Prostate gland (tissue), 2 donors: ENCODE data around the gene NDST3. TPM values are rescaled to one million over a fixed set of nuclear protein-coding genes. Genes with fewer than 3 reads are reported as not detected.

Experiments used
- DNase-seq: peaks from one replicate; pipeline ENCODE4 v3.0.0-alpha.2; 2019; ENCODE audit warnings: low spot score
- H3K27ac ChIP-seq, 2 donors: fragments of 200-600 bp; sonication (generic); 2 replicates each; pipeline ENCODE4 v1.5.1; 2017 to 2019
- H3K27me3 ChIP-seq: fragments of 200-600 bp; sonication (generic); replicated peaks from 2 replicates; pipeline ENCODE4 v1.5.1; 2019; ENCODE audit not compliant: insufficient read depth
- H3K36me3 ChIP-seq, 2 donors: fragments of 200-600 bp; sonication (generic); 1 replicate in 1 of 2; 2 replicates in 1 of 2; pipeline versions ENCODE4 v1.5.1 to v1.8.1; 2017 to 2019
- H3K4me1 ChIP-seq: fragments of 200-600 bp; sonication (generic); replicated peaks from 2 replicates; pipeline ENCODE4 v1.5.1; 2019
- H3K4me3 ChIP-seq, 2 donors: fragments of 200-600 bp; sonication (generic); 2 replicates each; pipeline ENCODE4 v1.5.1; 2017 to 2019
- H3K9me3 ChIP-seq: fragments of 200-600 bp; sonication (generic); 2 replicates; pipeline ENCODE4 v1.5.1; 2017
- CTCF ChIP-seq, 4 experiments: fragments of 200-600 bp in 2 of 4; fragments of 450-650 bp in 2 of 4; sonication (generic) in 2 of 4; IDR thresholded peaks; 1 replicate in 3 of 4; 2 replicates in 1 of 4; pipeline ENCODE4 v1.5.1; 2016 to 2019; ENCODE audit warnings: antibody characterized with exemption in 4 of 4, mild to moderate bottlenecking in 2 of 4, moderate library complexity in 2 of 4
- POLR2A ChIP-seq: fragments of 450-650 bp; IDR thresholded peaks from one replicate; pipeline ENCODE4 v1.6.1; 2016; ENCODE audit warnings: antibody characterized with exemption, mild to moderate bottlenecking
- POLR2AphosphoS5 ChIP-seq: sonication (generic); formaldehyde crosslinking; IDR thresholded peaks from one replicate; pipeline ENCODE4 v1.6.1; 2017; ENCODE audit warnings: antibody characterized with exemption
- WGBS: methylation state at CpG from one replicate; pipeline ENCODE4 v1.1.5; 2018; 5-methylcytosine and 5-hydroxymethylcytosine counted together
- intact Hi-C: fragments of 100-400 bp; cut with DNase I; formaldehyde crosslinking; loops from one replicate; pipeline ENCODE4 v1.14.2; 2022
- total RNA-seq, 2 donors: library from RNA; depleted of rRNA; stranded (reverse); fragments of >200 nt; gene quantifications; one replicate each; pipeline ENCODE4 v1.1.0, GENCODE V29; 2016

The NDST3 gene
- total RNA-seq, 2 donors from 2014 or later = 0.05 TPM; not detected in 1

GRCh38 chr4:118277243-118277642, 243.0 kb downstream of the NDST3 start:
- Histone ChIP-seq H3K4me1 (peaks cover 6% of the 10 kb centered on the region), H3K9me3 (no peaks in the 10 kb centered on the region), H3K27ac (peak overlapping the region; percentile 91 to 93), H3K4me3 (no peak overlapping the region), H3K27me3 (no peaks in the 10 kb centered on the region), H3K36me3 (no peaks in the 10 kb centered on the region)
- 86% methylated on average over 4 of the region's 4 CpGs for WGBS
- intact Hi-C loops = no loop called here
- TF ChIP-seq POLR2A = no peak
- TF ChIP-seq POLR2AphosphoS5 = no peak
- TF ChIP-seq CTCF (IDR thresholded peaks at IDR 0.05) = no peak
- DNase-seq = no peak

- Histone ChIP-seq H3K9me3 (no peaks in the 10 kb centered on the region), H3K36me3 (no peaks in the 10 kb centered on the region), H3K27me3 (no peaks in the 10 kb centered on the region), H3K27ac (peak overlapping the region; percentile 91 to 93), H3K4me3 (peak overlapping the region; percentile 76 to 81), H3K4me1 (peaks cover 6% of the 10 kb centered on the region)
- TF ChIP-seq CTCF (IDR thresholded peaks at IDR 0.05) (peak in 1 of 4 experiments; percentile 11), POLR2AphosphoS5 (peak; percentile 96), POLR2A (peak; percentile 75)
- under 1% methylated on average over 56 of the region's 56 CpGs for WGBS
- DNase-seq = peak; percentile 98
- intact Hi-C loops = no loop called here
Measured at GRCh38 chr4:118278473-118279274, 244.4 kb downstream of the NDST3 start.

- DNase-seq = no peak
- WGBS = 4% methylated on average over 13 of the region's 13 CpGs
- intact Hi-C loops = no loop called here
Measured at GRCh38 chr4:118279328-118279727, 245.0 kb downstream of the NDST3 start.

GRCh38 chr4:118279920-118280432, 245.7 kb downstream of the NDST3 start:
- TF ChIP-seq POLR2A (no peak), CTCF (IDR thresholded peaks at IDR 0.05) (no peak), POLR2AphosphoS5 (no peak)
- peak overlapping the region; percentile 91 to 93 for H3K27ac ChIP-seq
- peaks cover 6% of the 10 kb centered on the region for H3K4me1 ChIP-seq
- 16% methylated on average over 2 of the region's 2 CpGs for WGBS
- H3K27me3 ChIP-seq = no peaks in the 10 kb centered on the region
- intact Hi-C loops = loop anchor here (2.0 kb wide), 1 partner anchor 73 kb away; the partner anchor contains the start of gene PRSS12
- DNase-seq = no peak
- no peaks in the 10 kb centered on the region for H3K36me3 ChIP-seq
- peak overlapping the region; percentile 76 to 81 for H3K4me3 ChIP-seq
- H3K9me3 ChIP-seq = no peaks in the 10 kb centered on the region

More at GRCh38 chr4:118279328-118279727, 245.0 kb downstream of the NDST3 start:
- peak overlapping the region; percentile 91 to 93 for H3K27ac ChIP-seq
- H3K4me3 ChIP-seq = peak overlapping the region; percentile 76 to 81
- peaks cover 6% of the 10 kb centered on the region for H3K4me1 ChIP-seq
- H3K9me3 ChIP-seq = no peaks in the 10 kb centered on the region
- TF ChIP-seq CTCF (IDR thresholded peaks at IDR 0.05) (no peak), POLR2AphosphoS5 (no peak), POLR2A (no peak)
- no peaks in the 10 kb centered on the region for H3K36me3 ChIP-seq
- no peaks in the 10 kb centered on the region for H3K27me3 ChIP-seq
